SK-N-MC (cell line): ENCODE measurements around the gene STK33.

Experiments
- EZH2 ChIP-seq: fragments of 200-600 bp; sonication (generic); IDR thresholded peaks from one replicate; pipeline ENCODE4 v1.6.1; 2017; ENCODE audit warnings: antibody characterized with exemption
- POLR2AphosphoS5 ChIP-seq: IDR thresholded peaks from 2 replicates; pipeline ENCODE4 v1.6.1; 2012; ENCODE audit warnings: mild to moderate bottlenecking, low read depth, low read length, borderline replicate concordance

DNA sequence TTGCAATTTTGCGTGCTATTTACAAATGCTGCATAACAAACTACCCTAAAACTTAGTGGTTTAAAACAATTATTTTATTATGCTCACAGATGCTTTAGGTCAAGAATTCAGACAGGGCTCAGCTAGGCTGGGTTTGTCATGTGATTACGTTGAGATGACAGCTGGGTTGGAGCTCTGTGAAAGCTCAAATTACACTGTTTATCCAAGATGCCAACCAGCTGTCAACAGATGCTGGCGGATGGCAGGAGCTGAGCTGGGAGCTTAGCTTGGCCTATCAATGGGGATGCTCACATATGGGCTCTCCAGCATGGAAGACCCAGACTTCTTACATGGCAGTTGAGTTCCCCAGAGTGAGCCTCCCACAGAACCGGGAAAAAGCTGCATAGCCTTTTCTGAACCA is 62.7 kb downstream of the STK33 start:
- TF ChIP-seq POLR2AphosphoS5 (no peak), EZH2 (no peak)
